ENCODE data around the gene CEP192.

DNA sequence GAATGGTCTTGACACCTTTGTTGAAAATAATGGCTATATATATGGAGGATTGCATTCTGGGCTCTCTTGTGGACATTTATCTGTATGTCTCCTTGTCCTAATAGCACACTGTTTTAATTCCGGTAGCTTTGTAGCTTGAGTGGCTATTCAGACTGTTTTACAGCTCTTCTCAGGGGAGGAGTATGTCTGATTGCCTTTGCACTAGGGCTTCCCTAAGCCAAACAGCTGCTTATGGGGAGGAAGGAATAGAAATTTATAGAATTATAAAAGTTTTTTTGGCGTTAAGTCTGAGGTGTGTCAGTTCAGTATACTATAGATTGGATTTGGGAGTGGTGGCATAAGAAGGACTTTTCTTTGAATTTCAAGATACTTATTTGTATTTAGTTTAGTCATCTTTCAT lies 30.8 kb upstream of the CEP192 start:
- TF ChIP-seq, protein P1, sequence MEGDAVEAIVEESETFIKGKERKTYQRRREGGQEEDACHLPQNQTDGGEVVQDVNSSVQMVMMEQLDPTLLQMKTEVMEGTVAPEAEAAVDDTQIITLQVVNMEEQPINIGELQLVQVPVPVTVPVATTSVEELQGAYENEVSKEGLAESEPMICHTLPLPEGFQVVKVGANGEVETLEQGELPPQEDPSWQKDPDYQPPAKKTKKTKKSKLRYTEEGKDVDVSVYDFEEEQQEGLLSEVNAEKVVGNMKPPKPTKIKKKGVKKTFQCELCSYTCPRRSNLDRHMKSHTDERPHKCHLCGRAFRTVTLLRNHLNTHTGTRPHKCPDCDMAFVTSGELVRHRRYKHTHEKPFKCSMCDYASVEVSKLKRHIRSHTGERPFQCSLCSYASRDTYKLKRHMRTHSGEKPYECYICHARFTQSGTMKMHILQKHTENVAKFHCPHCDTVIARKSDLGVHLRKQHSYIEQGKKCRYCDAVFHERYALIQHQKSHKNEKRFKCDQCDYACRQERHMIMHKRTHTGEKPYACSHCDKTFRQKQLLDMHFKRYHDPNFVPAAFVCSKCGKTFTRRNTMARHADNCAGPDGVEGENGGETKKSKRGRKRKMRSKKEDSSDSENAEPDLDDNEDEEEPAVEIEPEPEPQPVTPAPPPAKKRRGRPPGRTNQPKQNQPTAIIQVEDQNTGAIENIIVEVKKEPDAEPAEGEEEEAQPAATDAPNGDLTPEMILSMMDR (IDR thresholded peaks at IDR 0.05) = no peak
- TF ChIP-seq POLR2AphosphoS5 (IDR thresholded peaks at IDR 0.05) = no peak

Data from breast epithelium (tissue), 3 donors.